Type B pancreatic cell (in vitro differentiated cells): Measurements from ENCODE around the gene TEDC2. TPM values are rescaled to one million over a fixed set of nuclear protein-coding genes. Genes with fewer than 3 reads are reported as not detected.
A peak's percentile ranks its signal among the peaks of the same experiment; 100 is the strongest.

Experiments
- DNase-seq: peaks from one replicate; pipeline ENCODE4 v3.0.0; 2021; ENCODE audit warnings: mixed read lengths; ENCODE audit not compliant: unreplicated experiment; ENCODE audit errors: extremely low spot score
- H3K27ac Mint-ChIP-seq: 2 replicates; pipeline ENCODE4 v1.8.0; 2021; ENCODE audit warnings: mild to moderate bottlenecking, mixed read lengths
- H3K27me3 Mint-ChIP-seq: 2 replicates; pipeline ENCODE4 v1.8.0; 2021; ENCODE audit warnings: mixed read lengths
- H3K36me3 Mint-ChIP-seq: 2 replicates; pipeline ENCODE4 v1.8.0; 2021; ENCODE audit warnings: mixed read lengths
- H3K4me1 Mint-ChIP-seq: one replicate; pipeline ENCODE4 v1.8.0; 2021; ENCODE audit warnings: mixed read lengths; ENCODE audit not compliant: unreplicated experiment
- H3K4me3 Mint-ChIP-seq: 2 replicates; pipeline ENCODE4 v1.8.0; 2021; ENCODE audit warnings: mild to moderate bottlenecking, mixed read lengths
- H3K9me3 Mint-ChIP-seq: 2 replicates; pipeline ENCODE4 v1.8.0; 2021; ENCODE audit warnings: mixed read lengths
- CTCF ChIP-seq: fragments of 200-600 bp; sonication (generic); conservative IDR thresholded peaks from 2 replicates; pipeline ENCODE4 v1.5.0; 2021; ENCODE audit warnings: antibody characterized with exemption, mild to moderate bottlenecking
- total RNA-seq: library from RNA; stranded (reverse); gene quantifications from 2 replicates; pipeline ENCODE4 v1.2.1, GENCODE V29; 2021; ENCODE audit warnings: low replicate concordance

TEDC2 gene
- total RNA-seq, 1 donor from 2014 or later, result 31.6 TPM

GRCh38 chr16:2483939-2484897 lies 24.3 kb downstream of the TEDC2 start:
- TF ChIP-seq CTCF, result no peak
- Mint-ChIP-seq H3K4me3 (no peak overlapping the region), H3K36me3 (no peaks in the 10 kb centered on the region), H3K27me3 (no peaks in the 10 kb centered on the region), H3K9me3 (no peaks in the 10 kb centered on the region), H3K4me1 (peaks cover 32% of the 10 kb centered on the region), H3K27ac (peak overlapping the region; percentile 59)
- no peak for DNase-seq

- Mint-ChIP-seq H3K4me1 (peaks cover 32% of the 10 kb centered on the region), H3K36me3 (no peaks in the 10 kb centered on the region), H3K9me3 (no peaks in the 10 kb centered on the region), H3K27me3 (no peaks in the 10 kb centered on the region), H3K4me3 (no peak overlapping the region), H3K27ac (peak overlapping the region; percentile 20)
- TF ChIP-seq CTCF, result no peak
- DNase-seq, result no peak
Measured at GRCh38 chr16:2484898-2485508, 25.1 kb downstream of the TEDC2 start.

GRCh38 chr16:2485811-2486507 lies 26.1 kb downstream of the TEDC2 start:
- Mint-ChIP-seq H3K27me3 (no peaks in the 10 kb centered on the region), H3K9me3 (no peaks in the 10 kb centered on the region), H3K36me3 (no peaks in the 10 kb centered on the region), H3K4me3 (no peak overlapping the region), H3K4me1 (peaks cover 35% of the 10 kb centered on the region), H3K27ac (no peak overlapping the region)
- no peak for DNase-seq
- TF ChIP-seq CTCF, result no peak

- Mint-ChIP-seq H3K36me3 (no peaks in the 10 kb centered on the region), H3K27me3 (no peaks in the 10 kb centered on the region), H3K27ac (peak overlapping the region; percentile 7), H3K4me3 (peak overlapping the region; percentile 26), H3K9me3 (no peaks in the 10 kb centered on the region), H3K4me1 (peaks cover 36% of the 10 kb centered on the region)
- TF ChIP-seq CTCF, result no peak
- DNase-seq, result no peak
Measured at GRCh38 chr16:2486645-2487516, 27.0 kb downstream of the TEDC2 start.

GRCh38 chr16:2487517-2487842 lies 27.6 kb downstream of the TEDC2 start:
- H3K27ac Mint-ChIP-seq, result peak overlapping the region; percentile 7

More at GRCh38 chr16:2487517-2487842, 27.6 kb downstream of the TEDC2 start:
- Mint-ChIP-seq H3K4me3 (peak overlapping the region; percentile 26), H3K36me3 (no peaks in the 10 kb centered on the region), H3K4me1 (peaks cover 35% of the 10 kb centered on the region), H3K9me3 (no peaks in the 10 kb centered on the region), H3K27me3 (no peaks in the 10 kb centered on the region)
- TF ChIP-seq CTCF, result no peak
- DNase-seq, result no peak
